Neural progenitor cell (in vitro differentiated cells): Measurements from ENCODE around the gene LGALS3BP. TPM values are rescaled to one million over a fixed set of nuclear protein-coding genes. Genes with fewer than 3 reads are reported as not detected.

ENCODE experiments used
- DNase-seq: peaks from one replicate; pipeline ENCODE4 v3.0.0-alpha.2; 2016; ENCODE audit warnings: low spot score
- H2AFZ ChIP-seq: fragments of 200-600 bp; sonication (generic); replicated peaks from 2 replicates; pipeline ENCODE4 v1.6.1; 2016; ENCODE audit warnings: antibody characterized with exemption
- H3F3A ChIP-seq: fragments of 200-600 bp; sonication (generic); 2 replicates; pipeline ENCODE4 v1.6.1; 2016; ENCODE audit warnings: antibody characterized with exemption, low read depth
- H3K27ac ChIP-seq: fragments of 200-600 bp; sonication (generic); 2 replicates; pipeline ENCODE4 v1.5.1; 2016; ENCODE audit warnings: mild to moderate bottlenecking
- H3K27me3 ChIP-seq: fragments of 200-600 bp; sonication (generic); 2 replicates; pipeline ENCODE4 v1.6.1; 2016; ENCODE audit warnings: mild to moderate bottlenecking, moderate library complexity
- H3K36me3 ChIP-seq: fragments of 200-600 bp; sonication (generic); 2 replicates; pipeline ENCODE4 v1.5.1; 2016
- H3K4me1 ChIP-seq: fragments of 200-600 bp; sonication (generic); 2 replicates; pipeline ENCODE4 v1.6.1; 2016; ENCODE audit warnings: mixed run types
- H3K4me2 ChIP-seq: fragments of 200-600 bp; sonication (generic); 2 replicates; pipeline ENCODE4 v1.6.1; 2016
- H3K4me3 ChIP-seq: fragments of 200-600 bp; sonication (generic); 2 replicates; pipeline ENCODE4 v1.5.1; 2016
- H3K79me2 ChIP-seq: fragments of 200-600 bp; sonication (generic); 2 replicates; pipeline ENCODE4 v1.6.1; 2016; ENCODE audit warnings: low read depth
- H3K9ac ChIP-seq: fragments of 200-600 bp; sonication (generic); 2 replicates; pipeline ENCODE4 v1.6.1; 2016
- H3K9me3 ChIP-seq: fragments of 200-600 bp; sonication (generic); 2 replicates; pipeline ENCODE4 v1.5.1; 2016; ENCODE audit warnings: low read depth
- H4K20me1 ChIP-seq: fragments of 200-600 bp; sonication (generic); 2 replicates; pipeline ENCODE4 v1.6.1; 2016; ENCODE audit warnings: low read depth
- H3K27ac Mint-ChIP-seq: 3 replicates; pipeline ENCODE4 v1.8.0; 2021; ENCODE audit warnings: mixed read lengths
- H3K27me3 Mint-ChIP-seq: 2 replicates; pipeline ENCODE4 v1.8.0; 2022; ENCODE audit warnings: low read depth, mild to moderate bottlenecking, inconsistent platforms, moderate library complexity, mixed read lengths; ENCODE audit not compliant: insufficient read depth
- H3K36me3 Mint-ChIP-seq: 3 replicates; pipeline ENCODE4 v1.8.0; 2021; ENCODE audit warnings: mixed read lengths
- H3K4me1 Mint-ChIP-seq: 3 replicates; pipeline ENCODE4 v1.8.0; 2021; ENCODE audit warnings: mixed read lengths
- H3K4me3 Mint-ChIP-seq: 3 replicates; pipeline ENCODE4 v1.8.0; 2021; ENCODE audit warnings: mild to moderate bottlenecking, moderate library complexity, mixed read lengths
- H3K9me3 Mint-ChIP-seq: 3 replicates; pipeline ENCODE4 v1.8.0; 2020; ENCODE audit warnings: mixed read lengths
- EZH2 ChIP-seq: fragments of 200-600 bp; sonication (generic); IDR thresholded peaks from 2 replicates; pipeline ENCODE4 v1.6.1; 2017; ENCODE audit warnings: antibody characterized with exemption, mild to moderate bottlenecking, moderate library complexity
- EZH2phosphoT487 ChIP-seq: fragments of 200-600 bp; sonication (generic); IDR thresholded peaks from 2 replicates; pipeline ENCODE4 v1.6.1; 2017; ENCODE audit warnings: antibody characterized with exemption
- total RNA-seq: library from RNA; depleted of rRNA; stranded (reverse); fragments of >200 nt; gene quantifications from 2 replicates; pipeline ENCODE4 v1.2.3, GENCODE V29; 2015; ENCODE audit warnings: low replicate concordance
- TF ChIP-seq, protein P1 (sequence below): fragments of 200-600 bp; sonication (generic); IDR thresholded peaks from 2 replicates; pipeline ENCODE4 v1.5.1; 2017; ENCODE audit warnings: antibody characterized with exemption, mild to moderate bottlenecking

Gene LGALS3BP
- total RNA-seq, 1 donor from 2014 or later, result 17.5 TPM

DNA sequence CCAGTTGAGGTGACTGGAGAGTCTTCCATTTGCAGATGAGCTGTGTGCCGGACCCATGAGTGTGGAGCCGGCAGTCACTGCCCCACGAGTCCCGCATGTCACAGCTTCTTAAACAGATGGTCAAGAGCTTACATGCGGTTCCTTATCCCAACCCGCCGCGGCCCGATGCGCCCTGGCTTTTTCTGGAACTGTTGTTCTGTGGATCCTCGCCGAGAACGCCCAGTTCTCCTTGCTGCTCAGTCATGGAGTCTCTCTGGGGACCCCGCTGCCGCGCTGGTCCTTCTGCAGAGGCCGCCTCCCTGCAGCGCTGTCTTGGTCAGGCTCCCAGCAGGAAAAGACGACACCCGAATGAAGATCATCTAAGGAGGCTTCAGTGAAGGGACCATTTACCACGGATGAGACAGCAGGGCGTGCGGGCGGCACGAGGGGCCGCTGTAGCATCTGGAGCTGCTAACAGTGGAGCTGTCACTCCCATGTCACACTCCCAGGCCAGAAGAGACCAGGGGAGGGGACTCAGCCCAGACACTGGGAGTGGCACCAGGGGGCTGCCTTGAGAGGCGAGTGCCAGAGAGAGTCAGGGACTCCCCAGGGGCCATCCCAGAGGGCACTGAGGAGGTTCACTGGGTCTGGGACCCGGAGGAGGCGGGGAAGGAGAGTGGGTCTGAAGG is 10.8 kb upstream of the LGALS3BP start:
- Mint-ChIP-seq H3K4me3 (no peak overlapping the region), H3K27me3 (peaks cover 2% of the 10 kb centered on the region), H3K27ac (no peak overlapping the region), H3K4me1 (peaks cover 12% of the 10 kb centered on the region), H3K36me3 (peaks cover 18% of the 10 kb centered on the region), H3K9me3 (no peaks in the 10 kb centered on the region)
- DNase-seq, result no peak
- Histone ChIP-seq H3K4me2 (no peak overlapping the region), H3K4me1 (peaks cover 4% of the 10 kb centered on the region), H3K79me2 (no peaks in the 10 kb centered on the region), H3K27ac (no peak overlapping the region), H3K36me3 (no peaks in the 10 kb centered on the region), H3F3A (peaks cover 5% of the 10 kb centered on the region), H3K27me3 (peaks cover 8% of the 10 kb centered on the region), H3K9me3 (no peaks in the 10 kb centered on the region), H3K9ac (no peak overlapping the region), H2AFZ (no peak overlapping the region), H4K20me1 (peaks cover 6% of the 10 kb centered on the region), H3K4me3 (no peak overlapping the region)
- TF ChIP-seq, protein P1, sequence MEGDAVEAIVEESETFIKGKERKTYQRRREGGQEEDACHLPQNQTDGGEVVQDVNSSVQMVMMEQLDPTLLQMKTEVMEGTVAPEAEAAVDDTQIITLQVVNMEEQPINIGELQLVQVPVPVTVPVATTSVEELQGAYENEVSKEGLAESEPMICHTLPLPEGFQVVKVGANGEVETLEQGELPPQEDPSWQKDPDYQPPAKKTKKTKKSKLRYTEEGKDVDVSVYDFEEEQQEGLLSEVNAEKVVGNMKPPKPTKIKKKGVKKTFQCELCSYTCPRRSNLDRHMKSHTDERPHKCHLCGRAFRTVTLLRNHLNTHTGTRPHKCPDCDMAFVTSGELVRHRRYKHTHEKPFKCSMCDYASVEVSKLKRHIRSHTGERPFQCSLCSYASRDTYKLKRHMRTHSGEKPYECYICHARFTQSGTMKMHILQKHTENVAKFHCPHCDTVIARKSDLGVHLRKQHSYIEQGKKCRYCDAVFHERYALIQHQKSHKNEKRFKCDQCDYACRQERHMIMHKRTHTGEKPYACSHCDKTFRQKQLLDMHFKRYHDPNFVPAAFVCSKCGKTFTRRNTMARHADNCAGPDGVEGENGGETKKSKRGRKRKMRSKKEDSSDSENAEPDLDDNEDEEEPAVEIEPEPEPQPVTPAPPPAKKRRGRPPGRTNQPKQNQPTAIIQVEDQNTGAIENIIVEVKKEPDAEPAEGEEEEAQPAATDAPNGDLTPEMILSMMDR, result no peak
- TF ChIP-seq EZH2phosphoT487 (no peak), EZH2 (no peak)

DNA sequence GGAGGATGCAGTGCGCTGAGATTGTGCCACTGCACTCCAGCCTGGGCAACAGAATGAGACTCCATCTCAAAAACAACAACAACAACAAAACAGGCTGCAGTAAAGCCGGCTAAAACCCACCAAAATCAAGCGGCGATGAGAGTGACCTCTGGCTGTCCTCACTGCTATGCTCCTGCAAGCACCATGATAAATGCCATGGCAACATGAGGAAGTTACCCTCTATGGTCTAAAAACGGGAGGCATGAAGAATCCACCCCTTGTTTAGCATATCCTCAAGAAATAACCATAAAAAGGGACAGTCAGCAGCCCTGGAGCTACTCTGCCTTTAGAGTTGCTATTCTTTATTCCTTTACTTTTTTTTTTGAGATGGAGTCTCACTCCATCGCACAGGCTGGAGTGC is 8.4 kb upstream of the LGALS3BP start:
- Histone ChIP-seq H3K27ac (no peak overlapping the region), H3K79me2 (no peaks in the 10 kb centered on the region), H3K9ac (no peak overlapping the region), H3K4me3 (no peak overlapping the region), H4K20me1 (peaks cover 6% of the 10 kb centered on the region), H3K27me3 (peaks cover 8% of the 10 kb centered on the region), H3K9me3 (no peaks in the 10 kb centered on the region), H3F3A (peaks cover 5% of the 10 kb centered on the region), H2AFZ (no peak overlapping the region), H3K4me2 (no peak overlapping the region), H3K4me1 (peaks cover 4% of the 10 kb centered on the region), H3K36me3 (no peaks in the 10 kb centered on the region)
- H3K4me3 Mint-ChIP-seq, result no peak overlapping the region
- no peak overlapping the region for H3K27ac Mint-ChIP-seq
- H3K27me3 Mint-ChIP-seq, result peaks cover 2% of the 10 kb centered on the region
- TF ChIP-seq EZH2phosphoT487, result no peak
- TF ChIP-seq, protein P1, result no peak
- TF ChIP-seq EZH2, result no peak
- DNase-seq, result no peak
- no peaks in the 10 kb centered on the region for H3K9me3 Mint-ChIP-seq
- peaks cover 15% of the 10 kb centered on the region for H3K36me3 Mint-ChIP-seq
- peaks cover 12% of the 10 kb centered on the region for H3K4me1 Mint-ChIP-seq

DNA sequence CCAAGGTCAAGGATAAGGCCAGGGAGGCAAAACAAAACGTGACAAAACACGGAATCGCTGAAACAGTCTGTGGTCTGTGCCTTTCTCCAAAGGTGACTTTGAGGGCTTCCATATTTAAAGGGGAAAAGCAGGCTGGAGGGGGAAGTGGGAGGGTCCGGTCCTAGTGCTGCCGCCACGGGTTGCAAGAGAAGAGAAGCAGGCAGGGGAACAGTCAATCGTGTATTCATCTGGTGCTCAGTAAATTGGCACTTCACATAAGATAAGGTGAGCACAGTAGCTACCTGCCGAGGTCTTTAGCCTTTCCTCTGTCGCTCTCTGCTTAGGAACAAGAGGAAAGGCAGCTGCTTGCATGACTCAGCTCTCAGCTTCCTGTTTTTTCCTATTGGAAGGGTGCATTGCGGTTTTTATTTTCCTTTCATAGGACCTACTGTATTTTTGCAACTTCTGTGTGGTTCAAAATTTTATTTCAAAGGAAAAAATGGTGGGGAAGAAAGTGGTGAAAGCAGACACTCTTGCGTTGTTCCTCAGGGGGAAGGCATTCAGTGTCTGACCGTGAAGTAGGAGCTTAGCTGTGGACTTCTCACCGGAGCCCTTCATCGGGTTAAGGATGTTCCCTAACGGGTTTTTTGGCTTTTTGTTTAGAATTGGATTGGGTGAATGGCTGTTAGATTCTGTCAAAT is 7.1 kb upstream of the LGALS3BP start:
- peaks cover 8% of the 10 kb centered on the region for H3K27me3 ChIP-seq
- TF ChIP-seq EZH2phosphoT487, result no peak
- no peak for TF ChIP-seq EZH2
- TF ChIP-seq, protein P1, result no peak
- Mint-ChIP-seq H3K36me3 (peaks cover 9% of the 10 kb centered on the region), H3K27me3 (peaks cover 2% of the 10 kb centered on the region), H3K4me1 (peaks cover 13% of the 10 kb centered on the region), H3K4me3 (no peak overlapping the region), H3K9me3 (no peaks in the 10 kb centered on the region), H3K27ac (no peak overlapping the region)
- no peak overlapping the region for H3K27ac ChIP-seq
- H4K20me1 ChIP-seq, result no peaks in the 10 kb centered on the region
- no peak overlapping the region for H3K4me3 ChIP-seq
- no peaks in the 10 kb centered on the region for H3K9me3 ChIP-seq
- H3K79me2 ChIP-seq, result no peaks in the 10 kb centered on the region
- H3K4me1 ChIP-seq, result peaks cover 4% of the 10 kb centered on the region
- peak overlapping the region; percentile 37 for H3K4me2 ChIP-seq
- H3K36me3 ChIP-seq, result no peaks in the 10 kb centered on the region
- peaks cover 7% of the 10 kb centered on the region for H3F3A ChIP-seq
- no peak overlapping the region for H2AFZ ChIP-seq
- no peak for DNase-seq
- no peak overlapping the region for H3K9ac ChIP-seq
